CD4-positive, alpha-beta T cell treated with Interleukin-10 for 1 hour (primary cell): ENCODE data around the gene TNFSF9.

Source experiments
- DNase-seq: peaks from one replicate; pipeline ENCODE4 v3.0.0-alpha.2; 2020

Gene TNFSF9

GRCh38 chr19:6530386-6531162 is at the start of gene TNFSF9:
Gene TNFSF9 (plus strand): TSS chr19:6531026. CDS start chr19:6531037, 11 bp downstream.
- DNase-seq: peak; percentile 89

DNA sequence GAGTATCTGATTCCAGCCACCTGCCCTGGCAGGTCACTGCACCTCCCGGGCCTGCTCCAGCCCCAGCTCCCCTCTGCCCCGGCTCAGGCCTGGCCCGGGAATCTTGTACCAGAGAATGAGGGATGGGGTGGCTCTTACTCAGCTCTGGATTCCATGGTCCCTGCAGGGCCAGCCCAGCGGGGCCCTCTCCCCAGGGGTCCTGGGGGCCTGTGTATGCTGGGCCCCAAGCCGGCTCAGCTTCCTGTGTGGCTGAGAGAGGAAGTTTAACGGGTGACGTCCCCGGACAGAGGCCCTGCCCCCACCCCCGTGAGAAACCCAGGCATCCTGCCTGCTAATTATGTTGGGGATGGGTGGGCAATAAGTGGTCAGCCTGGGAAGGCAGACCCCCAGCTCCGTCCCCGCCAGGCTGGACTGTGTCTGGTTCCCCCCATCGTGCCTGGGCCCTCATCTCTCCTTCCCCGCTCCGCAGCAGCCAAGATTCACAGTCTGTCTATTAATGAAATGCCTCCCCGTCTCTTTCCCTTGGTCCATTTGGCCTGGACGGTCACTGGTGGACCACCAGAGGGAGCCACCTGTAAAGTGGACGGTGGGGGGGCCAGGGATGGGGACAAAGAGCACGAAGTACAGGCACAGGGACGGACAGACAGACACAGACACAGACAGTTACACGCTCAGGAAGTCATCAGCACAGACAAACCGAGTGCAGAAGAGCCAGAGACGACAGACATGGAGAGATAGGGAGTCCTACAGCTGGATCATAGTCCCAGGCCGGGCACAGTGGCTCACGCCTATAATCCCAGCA is 49.1 kb upstream of the TNFSF9 start, which contains the start of gene DENND1C:
Gene DENND1C, minus strand, starts transcription at position 247 of the 802 bp plus-strand sequence. Its CDS starts 92 bp downstream, at position 155.
- peak; percentile 78 for DNase-seq

DNA sequence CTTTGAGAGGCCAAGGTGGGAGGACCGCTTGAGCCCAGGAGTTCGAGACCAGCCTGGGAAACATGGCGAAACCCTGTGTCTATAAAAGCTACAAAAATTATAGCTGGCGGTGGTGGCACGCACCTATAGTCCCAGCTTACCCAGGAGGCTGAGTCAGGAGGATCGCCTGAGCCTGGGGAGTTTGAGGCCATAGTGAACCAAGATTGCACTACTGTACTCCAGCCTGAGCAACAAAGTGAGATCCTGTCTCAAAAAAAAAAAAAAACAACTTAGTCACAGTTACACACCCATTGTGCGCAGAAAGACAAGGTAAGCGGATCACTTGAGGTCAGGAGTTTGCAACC is 48.5 kb upstream of the TNFSF9 start:
- no peak for DNase-seq

DNA sequence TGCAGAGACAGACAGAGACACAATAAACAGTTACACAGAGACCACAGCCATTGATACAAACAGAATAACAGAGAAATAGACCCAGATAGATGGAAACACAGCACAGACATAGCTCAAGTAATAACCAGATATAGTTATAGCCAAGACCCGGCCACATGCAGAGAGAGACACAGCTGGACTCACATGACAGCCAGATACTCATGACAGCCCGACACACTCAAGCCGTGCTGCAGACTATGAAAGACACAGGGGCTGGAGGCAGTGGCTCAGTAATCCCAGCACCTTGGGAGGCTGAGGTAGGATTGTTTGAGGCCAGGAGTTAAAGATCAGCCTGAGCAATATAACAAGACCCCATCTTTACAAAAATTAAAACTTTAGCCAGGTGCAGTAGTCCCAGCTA is 47.6 kb upstream of the TNFSF9 start:
- no peak for DNase-seq

- no peak for DNase-seq
These were observed 46.6 kb upstream of the TNFSF9 start for GRCh38 chr19:6484230-6484629.

DNA sequence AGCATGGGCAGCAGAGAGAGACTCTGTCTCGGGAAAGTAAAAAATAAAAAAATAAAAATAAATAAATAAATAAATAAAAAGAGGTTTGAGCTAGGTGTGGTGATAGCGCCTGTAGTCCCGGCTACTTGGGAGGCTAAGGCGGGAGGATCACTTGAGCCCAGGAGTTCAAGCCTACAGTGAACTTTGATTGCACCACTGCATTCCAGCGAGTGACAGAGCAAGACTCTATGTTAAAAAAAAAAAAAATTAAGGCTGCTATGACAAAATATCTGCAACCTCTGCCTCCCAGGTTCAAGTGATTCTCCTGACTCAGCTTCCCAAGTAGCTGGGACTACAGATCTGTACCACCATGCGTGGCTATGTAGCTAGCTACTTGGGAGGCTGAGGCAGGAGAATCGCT is 46.0 kb upstream of the TNFSF9 start:
- DNase-seq: no peak

GRCh38 chr19:6489278-6490061 is 41.4 kb upstream of the TNFSF9 start:
- DNase-seq: peak; percentile 41

GRCh38 chr19:6490134-6490533 is 40.7 kb upstream of the TNFSF9 start:
- no peak for DNase-seq

DNA sequence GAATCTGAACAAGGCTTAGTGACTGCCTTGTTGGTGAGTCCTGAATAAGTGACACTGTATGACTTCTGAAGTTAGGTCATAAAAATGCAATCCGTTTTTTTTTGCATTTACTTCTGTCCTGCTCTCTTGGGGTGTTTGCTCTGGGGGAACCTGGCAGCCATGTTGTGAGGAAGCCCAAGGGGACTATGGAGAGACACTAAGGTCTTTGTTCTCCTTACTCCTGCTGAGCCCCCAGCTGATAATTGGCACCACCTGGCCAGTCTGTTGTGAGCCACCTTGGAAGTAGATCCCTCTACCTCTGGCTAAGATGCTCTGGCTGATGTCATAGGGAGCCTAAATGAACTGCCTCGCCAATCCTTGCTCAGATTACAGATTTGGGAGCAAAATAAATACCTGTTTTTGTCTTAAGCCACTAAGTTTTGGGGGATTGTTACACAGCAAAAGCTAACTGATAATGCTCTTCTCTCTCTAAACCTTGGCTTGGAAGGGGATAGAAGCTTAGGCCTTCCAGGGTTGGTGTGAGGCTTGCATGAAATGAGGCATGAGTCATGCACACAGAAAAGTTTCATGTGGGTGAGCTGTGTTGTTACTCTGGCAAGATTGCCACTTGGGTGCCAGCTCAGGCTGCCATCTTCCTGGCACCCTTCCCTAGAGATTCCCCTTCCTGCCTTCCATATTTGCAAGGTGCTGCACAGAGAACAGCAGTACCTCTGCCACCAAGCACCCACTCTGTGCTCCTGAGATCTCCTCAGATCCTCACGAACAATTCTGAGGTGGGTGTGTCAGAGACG is 38.8 kb upstream of the TNFSF9 start:
- DNase-seq: no peak

GRCh38 chr19:6494438-6495036 is 36.3 kb upstream of the TNFSF9 start:
- DNase-seq: no peak

GRCh38 chr19:6495947-6496346 is 34.9 kb upstream of the TNFSF9 start:
- DNase-seq: no peak

DNA sequence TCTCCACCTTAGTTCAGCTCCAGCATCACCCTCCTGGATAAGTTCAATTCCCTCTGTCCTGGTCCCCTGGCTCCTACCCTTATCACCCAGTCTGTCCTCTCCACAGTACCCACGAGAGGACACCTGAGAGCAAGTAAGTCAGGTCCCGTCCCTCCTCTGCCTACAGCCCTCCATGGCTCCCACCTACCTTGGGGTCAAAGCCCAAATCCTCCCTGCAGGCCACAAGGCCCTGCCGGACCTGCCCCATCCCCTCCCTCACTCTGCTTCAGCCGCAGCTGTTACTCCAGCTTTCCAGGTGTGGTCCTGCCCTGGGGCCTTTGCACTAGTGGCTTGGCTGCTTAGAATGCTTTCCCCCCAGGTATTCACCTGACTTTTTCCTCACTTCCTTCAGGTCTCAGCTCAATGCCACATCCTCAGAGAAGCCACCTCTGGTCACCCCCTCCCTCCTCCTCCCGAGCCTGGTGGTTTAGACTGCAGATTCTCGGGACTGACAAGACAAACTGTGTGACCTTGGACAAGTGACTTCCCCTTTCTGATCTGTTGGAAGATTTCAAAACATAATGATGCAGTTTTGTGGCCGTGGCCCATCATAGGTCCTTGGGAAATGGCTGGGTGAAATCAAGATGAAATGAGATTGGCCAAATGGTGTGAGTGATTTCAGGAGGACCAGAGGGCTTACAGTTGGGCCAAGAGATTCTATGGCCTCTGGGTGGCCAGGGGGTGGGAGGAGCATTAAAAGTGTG is 32.4 kb upstream of the TNFSF9 start:
- no peak for DNase-seq

DNA sequence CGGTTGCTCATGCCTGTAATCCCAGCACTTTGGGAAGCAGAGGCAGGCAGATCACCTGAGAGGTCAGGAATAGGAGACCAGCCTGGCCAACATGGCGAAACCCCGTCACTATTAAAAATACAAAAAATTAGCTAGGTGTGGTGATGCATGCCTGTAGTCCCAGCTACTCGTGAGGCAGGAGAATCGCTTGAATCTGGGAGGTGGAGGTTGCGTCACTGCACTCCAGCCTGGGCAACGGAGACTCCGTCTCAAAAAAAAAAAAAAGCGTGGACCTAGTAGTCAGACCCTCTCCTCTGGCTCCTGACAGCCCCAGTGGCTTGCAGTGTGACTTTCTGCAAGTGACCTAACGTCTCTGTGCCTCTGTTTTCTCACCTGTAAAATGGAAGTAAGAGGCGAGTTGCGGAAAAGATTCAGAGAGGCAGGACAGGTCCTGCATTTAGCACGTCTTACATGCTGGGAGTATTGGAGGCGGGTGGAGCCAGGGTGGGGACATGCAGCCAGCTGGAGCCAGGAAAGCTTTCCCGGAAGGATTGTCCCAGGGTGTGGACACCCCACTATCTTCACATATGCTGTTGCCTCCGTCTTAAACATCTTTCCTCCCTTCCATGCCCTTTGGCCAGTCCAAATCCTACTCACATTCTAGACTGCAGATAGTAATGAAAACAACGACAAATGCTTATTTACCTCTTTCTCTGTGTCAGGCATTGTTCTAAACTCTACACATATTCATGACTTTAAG is 31.6 kb upstream of the TNFSF9 start:
- no peak for DNase-seq

GRCh38 chr19:6500837-6501739 is 29.7 kb upstream of the TNFSF9 start:
- DNase-seq: no peak

DNA sequence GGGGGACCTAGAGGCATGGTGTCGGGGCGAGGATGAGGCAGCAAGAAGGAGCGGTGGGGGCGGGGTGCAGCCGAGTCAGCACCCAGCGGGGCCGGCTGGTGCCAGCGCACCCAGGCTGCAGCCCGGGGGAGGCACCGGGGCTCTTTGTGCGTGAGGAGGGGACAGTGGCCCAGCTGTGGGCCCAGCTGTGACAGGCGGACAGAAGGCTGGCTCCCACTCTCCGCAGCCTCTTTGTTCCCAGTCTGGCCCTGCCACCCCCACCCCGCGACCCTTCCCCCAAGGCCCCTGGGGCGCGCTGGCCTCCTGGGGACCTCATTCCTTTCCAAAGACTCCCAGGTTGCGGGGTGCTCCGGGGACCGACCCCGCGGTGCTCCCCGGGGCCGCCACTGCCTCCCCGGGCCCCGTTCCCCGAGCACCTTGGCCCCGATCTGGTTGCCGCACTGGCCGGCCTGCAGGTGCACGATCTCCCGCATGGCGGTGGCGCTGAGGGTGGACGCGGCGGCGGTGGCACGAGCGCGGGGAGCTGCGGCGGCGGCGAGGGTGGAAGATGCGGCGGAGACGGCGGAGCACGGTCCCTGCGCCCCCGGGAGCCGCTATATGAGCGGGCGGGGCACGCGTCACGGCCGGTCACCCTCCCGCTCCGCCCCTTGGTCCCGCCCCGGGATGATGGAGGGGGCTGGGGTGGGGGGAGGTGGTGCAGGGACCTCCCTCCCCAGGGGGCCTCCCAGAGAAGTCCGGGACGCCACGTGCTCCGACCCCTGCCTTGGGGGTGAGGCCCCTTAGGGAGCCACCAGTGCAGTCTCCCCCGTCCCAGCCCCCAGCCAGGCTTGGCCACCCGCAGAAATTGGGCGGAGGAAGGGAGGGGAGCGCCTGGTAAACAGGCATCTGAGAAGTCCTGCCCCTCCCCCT is 28.8 kb upstream of the TNFSF9 start, which contains the start of gene TUBB4A:
Gene TUBB4A, minus strand, starts transcription at position 570 of the 909 bp plus-strand sequence. Its CDS starts 97 bp downstream, at position 473.
- DNase-seq: peak; percentile 52

DNA sequence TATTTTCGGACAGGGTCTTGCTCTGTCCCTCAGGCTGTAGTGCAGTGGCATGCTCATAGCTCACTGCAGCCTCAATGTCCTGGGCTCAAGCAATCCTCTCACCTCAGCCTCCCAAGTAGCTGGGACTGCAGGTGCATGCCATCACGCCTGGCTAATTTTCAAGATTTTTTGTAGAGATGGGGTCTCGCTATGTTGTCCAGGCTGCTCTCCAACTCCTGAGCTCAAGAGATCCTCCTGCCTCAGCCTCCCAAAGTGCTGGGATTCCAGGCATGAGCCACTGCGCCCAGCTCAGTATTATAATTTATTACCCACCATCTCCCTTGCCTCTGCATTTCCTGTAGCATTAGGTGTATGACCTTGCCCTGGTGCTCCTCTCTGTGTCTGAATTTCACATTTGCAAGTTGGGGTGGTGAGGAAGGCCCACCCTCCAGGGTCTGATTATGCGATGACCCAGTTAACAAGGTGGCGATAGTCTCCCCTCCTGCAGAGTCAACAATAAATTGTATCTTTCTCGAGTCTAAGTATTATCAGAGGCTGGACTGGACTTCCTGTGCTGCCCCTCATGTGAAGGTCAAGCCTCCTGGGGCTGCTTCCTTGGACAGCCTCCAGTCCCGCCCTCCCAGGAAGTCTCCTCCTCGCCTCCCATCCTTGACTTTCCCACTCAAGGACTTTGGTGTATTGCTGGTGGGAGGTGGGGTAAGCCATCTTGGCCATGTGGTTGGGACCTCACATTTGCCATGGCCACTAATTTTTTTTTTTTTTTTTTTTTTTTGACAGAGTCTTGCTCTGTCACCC is 27.2 kb upstream of the TNFSF9 start:
- DNase-seq: no peak
